ENCODE measurements around the gene MACROD2.

- TF ChIP-seq CTCF (IDR thresholded peaks at IDR 0.05) (no peak), ZFX (IDR thresholded peaks at IDR 0.05; ENCODE audit: borderline replicate concordance) (no peak)
These were observed 965.5 kb downstream of the MACROD2 start for GRCh38 chr20:14960831-14961230.
